Measurements from ENCODE around the gene NINJ2.

DNA sequence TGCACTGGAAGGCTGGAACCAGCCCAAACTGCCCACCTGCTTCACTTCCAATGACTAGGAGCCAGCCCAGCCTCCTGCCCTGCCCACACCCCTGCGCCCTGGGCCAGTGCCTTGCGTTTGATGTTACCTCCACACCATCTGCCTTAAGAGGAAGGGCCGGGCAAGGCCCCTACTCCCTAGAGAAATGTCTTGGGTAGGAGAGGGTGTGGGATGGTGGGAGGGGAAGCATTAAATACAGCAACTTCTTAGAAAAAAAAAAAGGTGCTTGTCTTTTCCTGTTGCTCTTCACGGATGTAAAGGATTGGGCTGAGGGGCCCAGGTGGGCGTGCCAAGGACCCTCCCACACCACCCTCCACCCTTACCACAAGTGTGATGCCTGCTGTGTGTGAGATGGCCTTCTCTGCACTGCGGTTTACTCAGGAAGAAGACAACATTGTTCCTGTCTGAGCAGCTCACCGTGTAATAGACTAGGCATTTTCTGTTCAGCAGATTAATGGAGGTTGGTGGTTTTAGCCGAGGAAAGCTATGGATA is 99.9 kb downstream of the NINJ2 start:
- TF ChIP-seq, protein P1, sequence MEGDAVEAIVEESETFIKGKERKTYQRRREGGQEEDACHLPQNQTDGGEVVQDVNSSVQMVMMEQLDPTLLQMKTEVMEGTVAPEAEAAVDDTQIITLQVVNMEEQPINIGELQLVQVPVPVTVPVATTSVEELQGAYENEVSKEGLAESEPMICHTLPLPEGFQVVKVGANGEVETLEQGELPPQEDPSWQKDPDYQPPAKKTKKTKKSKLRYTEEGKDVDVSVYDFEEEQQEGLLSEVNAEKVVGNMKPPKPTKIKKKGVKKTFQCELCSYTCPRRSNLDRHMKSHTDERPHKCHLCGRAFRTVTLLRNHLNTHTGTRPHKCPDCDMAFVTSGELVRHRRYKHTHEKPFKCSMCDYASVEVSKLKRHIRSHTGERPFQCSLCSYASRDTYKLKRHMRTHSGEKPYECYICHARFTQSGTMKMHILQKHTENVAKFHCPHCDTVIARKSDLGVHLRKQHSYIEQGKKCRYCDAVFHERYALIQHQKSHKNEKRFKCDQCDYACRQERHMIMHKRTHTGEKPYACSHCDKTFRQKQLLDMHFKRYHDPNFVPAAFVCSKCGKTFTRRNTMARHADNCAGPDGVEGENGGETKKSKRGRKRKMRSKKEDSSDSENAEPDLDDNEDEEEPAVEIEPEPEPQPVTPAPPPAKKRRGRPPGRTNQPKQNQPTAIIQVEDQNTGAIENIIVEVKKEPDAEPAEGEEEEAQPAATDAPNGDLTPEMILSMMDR (IDR thresholded peaks at IDR 0.05; ENCODE audit: insufficient read depth, low read depth, low read length) = no peak
- TF ChIP-seq EZH2 (IDR thresholded peaks at IDR 0.05; ENCODE audit: insufficient read depth, low read length) = no peak

Data from astrocyte (in vitro differentiated cells and primary cell).